ENCODE data around the gene NFE2.

Gene NFE2

GRCh38 chr12:54300732-54301427 is at the start of gene NFE2:
NFE2 (minus strand) TSS chr12:54301015; CDS start chr12:54295248, 5,767 bp downstream.
- Histone ChIP-seq H3K27me3 (ENCODE audit: insufficient read depth, insufficient read length) (no peaks in the 10 kb centered on the region), H3K9me3 (ENCODE audit: insufficient read depth, low read length) (no peaks in the 10 kb centered on the region), H3K4me3 (ENCODE audit: insufficient read length, low read depth) (peak within 1 kb of the TSS; percentile 29), H3K4me1 (ENCODE audit: insufficient read depth, insufficient read length) (peaks cover 3% of the 10 kb centered on the region), H3K36me3 (ENCODE audit: insufficient read depth, insufficient read length, low read length) (no peaks in the 10 kb centered on the region), H3K9ac (ENCODE audit: insufficient read length, low read depth) (peak within 1 kb of the TSS; percentile 76)
- TF ChIP-seq YY1 (IDR thresholded peaks at IDR 0.05; ENCODE audit: insufficient read depth, insufficient read length) (no peak), ZNF274 (IDR thresholded peaks at IDR 0.05; ENCODE audit: low read depth, low read length) (no peak), SUZ12 (IDR thresholded peaks at IDR 0.05; ENCODE audit: extremely low read depth, insufficient read depth, insufficient read length) (no peak)
- peak; percentile 61 for DNase-seq (ENCODE audit: low read depth, low spot score)

GRCh38 chr12:54349679-54350078 is 48.9 kb upstream of the NFE2 start:
- DNase-seq (ENCODE audit: low read depth, low spot score): no peak
- Histone ChIP-seq H3K9ac (ENCODE audit: insufficient read length, low read depth) (no peak overlapping the region), H3K4me3 (ENCODE audit: insufficient read length, low read depth) (no peak overlapping the region), H3K9me3 (ENCODE audit: insufficient read depth, low read length) (no peaks in the 10 kb centered on the region), H3K36me3 (ENCODE audit: insufficient read depth, insufficient read length, low read length) (peaks cover 67% of the 10 kb centered on the region), H3K4me1 (ENCODE audit: insufficient read depth, insufficient read length) (peaks cover 14% of the 10 kb centered on the region), H3K27me3 (ENCODE audit: insufficient read depth, insufficient read length) (no peaks in the 10 kb centered on the region)
- TF ChIP-seq ZNF274 (IDR thresholded peaks at IDR 0.05; ENCODE audit: low read depth, low read length): no peak
- no peak for TF ChIP-seq SUZ12 (IDR thresholded peaks at IDR 0.05; ENCODE audit: extremely low read depth, insufficient read depth, insufficient read length)
- no peak for TF ChIP-seq YY1 (IDR thresholded peaks at IDR 0.05; ENCODE audit: insufficient read depth, insufficient read length)

GRCh38 chr12:54349036-54349435 is 48.2 kb upstream of the NFE2 start:
- peaks cover 69% of the 10 kb centered on the region for H3K36me3 ChIP-seq (ENCODE audit: insufficient read depth, insufficient read length, low read length)
- H3K4me1 ChIP-seq (ENCODE audit: insufficient read depth, insufficient read length): peaks cover 14% of the 10 kb centered on the region
- no peak for DNase-seq (ENCODE audit: low read depth, low spot score)
- H3K27me3 ChIP-seq (ENCODE audit: insufficient read depth, insufficient read length): no peaks in the 10 kb centered on the region
- no peaks in the 10 kb centered on the region for H3K9me3 ChIP-seq (ENCODE audit: insufficient read depth, low read length)
- H3K9ac ChIP-seq (ENCODE audit: insufficient read length, low read depth): no peak overlapping the region
- no peak for TF ChIP-seq YY1 (IDR thresholded peaks at IDR 0.05; ENCODE audit: insufficient read depth, insufficient read length)
- no peak for TF ChIP-seq ZNF274 (IDR thresholded peaks at IDR 0.05; ENCODE audit: low read depth, low read length)
- no peak for TF ChIP-seq SUZ12 (IDR thresholded peaks at IDR 0.05; ENCODE audit: extremely low read depth, insufficient read depth, insufficient read length)
- H3K4me3 ChIP-seq (ENCODE audit: insufficient read length, low read depth): no peak overlapping the region

GRCh38 chr12:54341378-54342300 is 40.8 kb upstream of the NFE2 start:
- H3K4me3 ChIP-seq (ENCODE audit: insufficient read length, low read depth): no peak overlapping the region
- no peaks in the 10 kb centered on the region for H3K9me3 ChIP-seq (ENCODE audit: insufficient read depth, low read length)
- TF ChIP-seq ZNF274 (IDR thresholded peaks at IDR 0.05; ENCODE audit: low read depth, low read length) (no peak), SUZ12 (IDR thresholded peaks at IDR 0.05; ENCODE audit: extremely low read depth, insufficient read depth, insufficient read length) (no peak), YY1 (IDR thresholded peaks at IDR 0.05; ENCODE audit: insufficient read depth, insufficient read length) (no peak)
- peaks cover 2% of the 10 kb centered on the region for H3K4me1 ChIP-seq (ENCODE audit: insufficient read depth, insufficient read length)
- peaks cover 63% of the 10 kb centered on the region for H3K36me3 ChIP-seq (ENCODE audit: insufficient read depth, insufficient read length, low read length)
- no peak overlapping the region for H3K9ac ChIP-seq (ENCODE audit: insufficient read length, low read depth)
- DNase-seq (ENCODE audit: low read depth, low spot score): no peak
- H3K27me3 ChIP-seq (ENCODE audit: insufficient read depth, insufficient read length): no peaks in the 10 kb centered on the region

- DNase-seq (ENCODE audit: low read depth, low spot score): no peak
- Histone ChIP-seq H3K9ac (ENCODE audit: insufficient read length, low read depth) (no peak overlapping the region), H3K4me3 (ENCODE audit: insufficient read length, low read depth) (no peak overlapping the region), H3K9me3 (ENCODE audit: insufficient read depth, low read length) (no peaks in the 10 kb centered on the region), H3K4me1 (ENCODE audit: insufficient read depth, insufficient read length) (peaks cover 2% of the 10 kb centered on the region), H3K27me3 (ENCODE audit: insufficient read depth, insufficient read length) (no peaks in the 10 kb centered on the region), H3K36me3 (ENCODE audit: insufficient read depth, insufficient read length, low read length) (peaks cover 56% of the 10 kb centered on the region)
- no peak for TF ChIP-seq SUZ12 (IDR thresholded peaks at IDR 0.05; ENCODE audit: extremely low read depth, insufficient read depth, insufficient read length)
- TF ChIP-seq ZNF274 (IDR thresholded peaks at IDR 0.05; ENCODE audit: low read depth, low read length): no peak
- TF ChIP-seq YY1 (IDR thresholded peaks at IDR 0.05; ENCODE audit: insufficient read depth, insufficient read length): no peak
These were observed 40.0 kb upstream of the NFE2 start for GRCh38 chr12:54340846-54341245.

- H3K27me3 ChIP-seq (ENCODE audit: insufficient read depth, insufficient read length): no peaks in the 10 kb centered on the region
- H3K9me3 ChIP-seq (ENCODE audit: insufficient read depth, low read length): no peaks in the 10 kb centered on the region
- no peak for DNase-seq (ENCODE audit: low read depth, low spot score)
- TF ChIP-seq ZNF274 (IDR thresholded peaks at IDR 0.05; ENCODE audit: low read depth, low read length): no peak
- no peak for TF ChIP-seq SUZ12 (IDR thresholded peaks at IDR 0.05; ENCODE audit: extremely low read depth, insufficient read depth, insufficient read length)
- TF ChIP-seq YY1 (IDR thresholded peaks at IDR 0.05; ENCODE audit: insufficient read depth, insufficient read length): no peak
- H3K36me3 ChIP-seq (ENCODE audit: insufficient read depth, insufficient read length, low read length): peaks cover 41% of the 10 kb centered on the region
- peaks cover 2% of the 10 kb centered on the region for H3K4me1 ChIP-seq (ENCODE audit: insufficient read depth, insufficient read length)
- no peak overlapping the region for H3K9ac ChIP-seq (ENCODE audit: insufficient read length, low read depth)
- H3K4me3 ChIP-seq (ENCODE audit: insufficient read length, low read depth): no peak overlapping the region
These were observed 38.0 kb upstream of the NFE2 start for GRCh38 chr12:54338698-54339296.

Measured in NT2/D1 (cell line).